RWPE2 (cell line): Measurements from ENCODE around the gene WFIKKN2.
A peak's percentile ranks its signal among the peaks of the same experiment; 100 is the strongest.

Experiments used
- ATAC-seq: fragments of 200-7000 bp; cut with Tn5 transposase; 3 replicates; pipeline ENCODE4 v1.9.1; 2021; ENCODE audit warnings: low read depth
- DNase-seq: peaks from one replicate; pipeline ENCODE4 v3.0.0-alpha.2; 2020; ENCODE audit warnings: low spot score
- H3K27ac ChIP-seq: fragments of 450-650 bp; 2 replicates; pipeline ENCODE4 v1.5.1; 2017; ENCODE audit warnings: mild to moderate bottlenecking; ENCODE audit not compliant: poor library complexity, severe bottlenecking
- H3K27me3 ChIP-seq: fragments of 250-450 bp; sonication (Bioruptor Pico); 2 replicates; pipeline ENCODE4 v1.5.1; 2021; ENCODE audit warnings: mild to moderate bottlenecking, moderate library complexity; ENCODE audit not compliant: insufficient read depth, poor library complexity, severe bottlenecking
- H3K36me3 ChIP-seq: fragments of 250-450 bp; sonication (Bioruptor Pico); 2 replicates; pipeline ENCODE4 v1.5.1; 2020; ENCODE audit warnings: low read depth, mild to moderate bottlenecking, moderate library complexity
- H3K4me1 ChIP-seq: fragments of 250-450 bp; sonication (Bioruptor Pico); 2 replicates; pipeline ENCODE4 v1.5.1; 2021; ENCODE audit warnings: mild to moderate bottlenecking, moderate library complexity; ENCODE audit not compliant: insufficient read depth, poor library complexity, severe bottlenecking
- H3K4me3 ChIP-seq: fragments of 250-450 bp; sonication (Bioruptor Pico); 2 replicates; pipeline ENCODE4 v1.5.1; 2021; ENCODE audit warnings: mild to moderate bottlenecking, moderate library complexity; ENCODE audit not compliant: severe bottlenecking
- H3K9me3 ChIP-seq: fragments of 250-450 bp; sonication (Bioruptor Pico); 2 replicates; pipeline ENCODE4 v1.5.1; 2021; ENCODE audit warnings: mild to moderate bottlenecking, moderate library complexity; ENCODE audit not compliant: severe bottlenecking
- CTCF ChIP-seq: fragments of 450-650 bp; IDR thresholded peaks from one replicate; pipeline ENCODE4 v1.5.1; 2017; ENCODE audit warnings: mild to moderate bottlenecking, moderate library complexity; ENCODE audit not compliant: poor library complexity, severe bottlenecking

Gene WFIKKN2

GRCh38 chr17:50887705-50888245 lies 52.4 kb downstream of the WFIKKN2 start:
- H3K9me3 ChIP-seq: no peaks in the 10 kb centered on the region
- H3K27me3 ChIP-seq: no peaks in the 10 kb centered on the region
- no peak for TF ChIP-seq CTCF
- no peak overlapping the region for H3K4me3 ChIP-seq
- no peak overlapping the region for H3K27ac ChIP-seq
- no peaks in the 10 kb centered on the region for H3K36me3 ChIP-seq
- ATAC-seq (no peak), DNase-seq (no peak)
- H3K4me1 ChIP-seq: peaks cover 30% of the 10 kb centered on the region

- peak overlapping the region; percentile 75 for H3K27ac ChIP-seq
- DNase-seq: no peak
- H3K9me3 ChIP-seq: no peaks in the 10 kb centered on the region
Observed at GRCh38 chr17:50889528-50890118, 54.2 kb downstream of the WFIKKN2 start.

GRCh38 chr17:50890675-50891516 lies 55.5 kb downstream of the WFIKKN2 start:
- peak overlapping the region; percentile 75 for H3K27ac ChIP-seq
- H3K4me1 ChIP-seq: peaks cover 31% of the 10 kb centered on the region
- H3K9me3 ChIP-seq: no peaks in the 10 kb centered on the region
- H3K4me3 ChIP-seq: no peak overlapping the region
- peak; percentile 87 for ATAC-seq
- no peak for DNase-seq
- no peak for TF ChIP-seq CTCF
- no peaks in the 10 kb centered on the region for H3K36me3 ChIP-seq
- H3K27me3 ChIP-seq: no peaks in the 10 kb centered on the region

More at GRCh38 chr17:50889528-50890118, 54.2 kb downstream of the WFIKKN2 start:
- ATAC-seq: no peak
- no peaks in the 10 kb centered on the region for H3K27me3 ChIP-seq
- TF ChIP-seq CTCF: no peak
- H3K4me1 ChIP-seq: peaks cover 31% of the 10 kb centered on the region
- no peak overlapping the region for H3K4me3 ChIP-seq
- no peaks in the 10 kb centered on the region for H3K36me3 ChIP-seq

GRCh38 chr17:50891577-50891989 lies 56.2 kb downstream of the WFIKKN2 start:
- no peak overlapping the region for H3K4me3 ChIP-seq
- H3K36me3 ChIP-seq: no peaks in the 10 kb centered on the region
- peak overlapping the region; percentile 75 for H3K27ac ChIP-seq
- DNase-seq (no peak), ATAC-seq (no peak)
- H3K9me3 ChIP-seq: no peaks in the 10 kb centered on the region
- no peaks in the 10 kb centered on the region for H3K27me3 ChIP-seq
- peaks cover 31% of the 10 kb centered on the region for H3K4me1 ChIP-seq
- no peak for TF ChIP-seq CTCF
